ENCODE results near the gene SYPL1.

DNA sequence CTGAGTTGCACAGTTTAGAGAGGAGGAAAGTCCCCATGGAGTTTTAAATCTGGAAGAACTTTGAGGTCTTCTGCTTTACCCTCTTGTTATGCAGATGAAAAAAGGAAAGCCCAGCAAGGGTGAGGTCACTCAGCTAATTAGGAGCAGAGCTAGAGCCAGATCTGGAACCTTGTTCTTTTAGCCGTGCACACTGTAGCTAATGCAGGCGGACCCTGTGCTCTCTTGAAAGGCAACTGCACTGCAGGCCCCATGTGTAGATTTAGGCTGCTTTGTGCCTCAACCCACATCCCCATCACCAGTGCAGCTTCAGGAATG is 63.4 kb downstream of the SYPL1 start:
- TF ChIP-seq CTCF (IDR thresholded peaks at IDR 0.05; ENCODE audit: low read depth, low read length) (no peak), POLR2A (IDR thresholded peaks at IDR 0.05; ENCODE audit: extremely low read depth, insufficient read length) (no peak)
